ENCODE measurements around the gene NR6A1.

The NR6A1 gene

DNA sequence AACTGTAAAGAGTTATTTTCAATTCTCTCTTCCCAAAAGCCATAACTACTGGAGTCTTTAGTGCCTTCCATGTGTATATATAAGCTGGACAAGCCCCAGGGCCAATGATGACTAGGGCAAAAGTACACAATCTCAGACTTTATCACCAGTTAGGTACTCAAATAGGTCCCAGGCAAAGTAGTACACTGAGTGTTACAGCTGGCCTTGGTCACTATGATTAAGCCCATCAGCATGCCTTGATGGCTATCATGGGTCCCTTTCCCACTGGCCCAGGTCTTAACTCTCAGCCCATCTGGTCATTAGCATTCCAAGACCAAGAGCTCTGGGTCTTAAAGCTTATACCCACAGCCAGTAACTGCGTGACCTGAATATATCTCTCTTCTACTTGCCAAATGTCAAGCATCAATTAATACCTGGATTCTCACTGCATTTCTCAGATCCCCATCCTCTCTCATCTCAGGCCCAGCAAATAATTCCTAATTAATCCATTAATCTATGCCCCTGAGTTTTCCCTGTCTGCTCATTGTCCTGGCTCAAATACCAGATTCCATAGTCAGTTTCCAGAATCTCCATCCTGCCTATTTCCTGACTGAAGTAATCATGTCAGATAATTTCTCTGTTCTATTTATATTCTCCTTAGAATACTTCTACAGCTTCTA lies 62.3 kb downstream of the NR6A1 start:
- POLR2A ChIA-PET, result interaction anchor here (1.2 kb wide), 1 partner anchor 26 kb away, joined by 3 read pairs; no protein-coding TSS in a partner anchor
- Histone ChIP-seq H3K9me3 (ENCODE audit: control insufficient read depth, insufficient read depth, low read depth, low read length) (no peaks in the 10 kb centered on the region), H3K4me3 (ENCODE audit: low read depth, low read length) (no peak overlapping the region), H3K4me1 (ENCODE audit: control insufficient read depth, insufficient read depth, low read length) (no peaks in the 10 kb centered on the region), H3K27ac (ENCODE audit: extremely low read depth, low read depth, low read length) (no peak overlapping the region), H3K36me3 (ENCODE audit: control insufficient read depth in 2 of 2, insufficient read depth in 1 of 2, low read length in 2 of 2) (no peaks in the 10 kb centered on the region)
- CTCF ChIA-PET, result interaction anchor here (0.5 to 14.5 kb wide), 6 partner anchors 56 to 289 kb away, joined by 3 to 236 read pairs (median 4); no protein-coding TSS in a partner anchor
- no peak for TF ChIP-seq ZFP3 (tag by site-specific recombination; IDR thresholded peaks at IDR 0.05; ENCODE audit: low read depth)
- TF ChIP-seq ZXDB (tag by site-specific recombination; IDR thresholded peaks at IDR 0.05), result no peak
- TF ChIP-seq PRDM1 (tag by site-specific recombination; IDR thresholded peaks at IDR 0.05), result no peak

DNA sequence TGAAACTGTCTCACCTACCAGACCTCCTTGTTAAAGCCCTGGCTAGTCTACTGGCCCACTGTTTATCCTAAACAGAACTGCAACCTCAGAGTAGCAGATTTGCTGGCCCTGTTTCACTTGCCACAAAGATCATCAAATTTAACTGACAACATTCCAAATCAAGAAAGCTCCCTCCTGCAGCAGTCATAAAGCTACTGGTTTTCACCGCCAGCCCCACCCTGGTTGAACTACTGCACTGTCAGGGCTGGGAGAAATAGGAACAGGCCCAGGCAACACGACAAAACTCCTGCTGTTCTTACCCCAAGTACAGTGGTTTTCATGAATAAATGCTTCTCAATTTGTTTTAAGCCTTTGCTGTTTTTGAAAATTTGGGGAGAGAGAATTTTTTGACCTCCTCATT lies 63.0 kb downstream of the NR6A1 start:
- POLR2A ChIA-PET, result interaction anchor here (1.2 kb wide), 1 partner anchor 26 kb away, joined by 3 read pairs; no protein-coding TSS in a partner anchor

DNA sequence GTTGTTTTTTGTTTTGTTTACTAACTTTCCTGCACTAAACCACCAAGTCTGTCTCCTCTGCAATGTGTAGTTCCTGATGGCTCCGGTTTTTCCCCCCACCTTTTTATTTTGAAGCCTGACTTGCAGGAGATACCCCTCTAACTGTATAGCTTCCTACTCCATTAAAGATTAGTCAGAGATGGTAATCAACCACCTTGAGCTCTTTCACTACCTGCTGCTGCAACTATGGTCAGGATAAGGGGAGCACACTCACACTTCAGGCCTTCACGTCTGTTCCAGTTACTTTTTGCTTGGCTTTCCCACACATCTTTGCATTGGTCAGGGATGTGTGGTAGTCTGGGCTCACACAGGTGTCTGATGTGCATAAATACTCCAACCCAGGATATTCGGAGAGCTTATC lies 63.4 kb downstream of the NR6A1 start:
- CTCF ChIA-PET, result interaction anchor here (0.6 to 14.5 kb wide), 5 partner anchors 10 to 156 kb away, joined by 4 to 236 read pairs (median 5); no protein-coding TSS in a partner anchor
- no peaks in the 10 kb centered on the region for H3K4me1 ChIP-seq (ENCODE audit: control insufficient read depth, insufficient read depth, low read length)
- no peak overlapping the region for H3K4me3 ChIP-seq (ENCODE audit: low read depth, low read length)
- H3K27ac ChIP-seq (ENCODE audit: extremely low read depth, low read depth, low read length), result no peak overlapping the region
- TF ChIP-seq, protein P1, sequence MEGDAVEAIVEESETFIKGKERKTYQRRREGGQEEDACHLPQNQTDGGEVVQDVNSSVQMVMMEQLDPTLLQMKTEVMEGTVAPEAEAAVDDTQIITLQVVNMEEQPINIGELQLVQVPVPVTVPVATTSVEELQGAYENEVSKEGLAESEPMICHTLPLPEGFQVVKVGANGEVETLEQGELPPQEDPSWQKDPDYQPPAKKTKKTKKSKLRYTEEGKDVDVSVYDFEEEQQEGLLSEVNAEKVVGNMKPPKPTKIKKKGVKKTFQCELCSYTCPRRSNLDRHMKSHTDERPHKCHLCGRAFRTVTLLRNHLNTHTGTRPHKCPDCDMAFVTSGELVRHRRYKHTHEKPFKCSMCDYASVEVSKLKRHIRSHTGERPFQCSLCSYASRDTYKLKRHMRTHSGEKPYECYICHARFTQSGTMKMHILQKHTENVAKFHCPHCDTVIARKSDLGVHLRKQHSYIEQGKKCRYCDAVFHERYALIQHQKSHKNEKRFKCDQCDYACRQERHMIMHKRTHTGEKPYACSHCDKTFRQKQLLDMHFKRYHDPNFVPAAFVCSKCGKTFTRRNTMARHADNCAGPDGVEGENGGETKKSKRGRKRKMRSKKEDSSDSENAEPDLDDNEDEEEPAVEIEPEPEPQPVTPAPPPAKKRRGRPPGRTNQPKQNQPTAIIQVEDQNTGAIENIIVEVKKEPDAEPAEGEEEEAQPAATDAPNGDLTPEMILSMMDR (tag by site-specific recombination; IDR thresholded peaks at IDR 0.05), result no peak
- TF ChIP-seq ZNF596 (tag by site-specific recombination; IDR thresholded peaks at IDR 0.05) (no peak), MZF1 (tag by site-specific recombination; IDR thresholded peaks at IDR 0.05; ENCODE audit: borderline replicate concordance) (no peak)
- POLR2A ChIA-PET, result interaction anchor here (1.2 kb wide), 1 partner anchor 27 kb away, joined by 3 read pairs; no protein-coding TSS in a partner anchor
- H3K9me3 ChIP-seq (ENCODE audit: control insufficient read depth, insufficient read depth, low read depth, low read length), result no peaks in the 10 kb centered on the region
- H3K36me3 ChIP-seq (ENCODE audit: control insufficient read depth in 2 of 2, insufficient read depth in 1 of 2, low read length in 2 of 2), result no peaks in the 10 kb centered on the region

More for the DNA sequence above, 63.0 kb downstream of the NR6A1 start:
- Histone ChIP-seq H3K27ac (ENCODE audit: extremely low read depth, low read depth, low read length) (no peak overlapping the region), H3K36me3 (ENCODE audit: control insufficient read depth in 2 of 2, insufficient read depth in 1 of 2, low read length in 2 of 2) (no peaks in the 10 kb centered on the region), H3K9me3 (ENCODE audit: control insufficient read depth, insufficient read depth, low read depth, low read length) (no peaks in the 10 kb centered on the region), H3K4me1 (ENCODE audit: control insufficient read depth, insufficient read depth, low read length) (no peaks in the 10 kb centered on the region), H3K4me3 (ENCODE audit: low read depth, low read length) (no peak overlapping the region)
- CTCF ChIA-PET, result interaction anchor here (0.5 to 14.5 kb wide), 7 partner anchors 10 to 289 kb away, joined by 3 to 236 read pairs (median 4); no protein-coding TSS in a partner anchor
- no peak for TF ChIP-seq ZNF366 (tag by site-specific recombination; conservative IDR thresholded peaks at IDR 0.05)
- TF ChIP-seq, protein P2, sequence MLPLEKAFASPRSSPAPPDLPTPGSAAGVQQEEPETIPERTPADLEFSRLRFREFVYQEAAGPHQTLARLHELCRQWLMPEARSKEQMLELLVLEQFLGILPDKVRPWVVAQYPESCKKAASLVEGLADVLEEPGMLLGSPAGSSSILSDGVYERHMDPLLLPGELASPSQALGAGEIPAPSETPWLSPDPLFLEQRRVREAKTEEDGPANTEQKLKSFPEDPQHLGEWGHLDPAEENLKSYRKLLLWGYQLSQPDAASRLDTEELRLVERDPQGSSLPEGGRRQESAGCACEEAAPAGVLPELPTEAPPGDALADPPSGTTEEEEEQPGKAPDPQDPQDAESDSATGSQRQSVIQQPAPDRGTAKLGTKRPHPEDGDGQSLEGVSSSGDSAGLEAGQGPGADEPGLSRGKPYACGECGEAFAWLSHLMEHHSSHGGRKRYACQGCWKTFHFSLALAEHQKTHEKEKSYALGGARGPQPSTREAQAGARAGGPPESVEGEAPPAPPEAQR (tag by site-specific recombination; IDR thresholded peaks at IDR 0.05), result no peak
- no peak for TF ChIP-seq ZNF302 (tag by site-specific recombination; IDR thresholded peaks at IDR 0.05; ENCODE audit: low read depth)
- TF ChIP-seq BCL11B (tag by site-specific recombination; IDR thresholded peaks at IDR 0.05; ENCODE audit: low read depth), result no peak
- no peak for TF ChIP-seq ZNF266 (tag by site-specific recombination; IDR thresholded peaks at IDR 0.05; ENCODE audit: low read depth)
- no peak for TF ChIP-seq SCRT2 (tag by site-specific recombination; IDR thresholded peaks at IDR 0.05)
- no peak for TF ChIP-seq KLF8 (tag by site-specific recombination; IDR thresholded peaks at IDR 0.05)
- no peak for TF ChIP-seq ZNF155 (tag by site-specific recombination; IDR thresholded peaks at IDR 0.05)
- TF ChIP-seq, protein P3, sequence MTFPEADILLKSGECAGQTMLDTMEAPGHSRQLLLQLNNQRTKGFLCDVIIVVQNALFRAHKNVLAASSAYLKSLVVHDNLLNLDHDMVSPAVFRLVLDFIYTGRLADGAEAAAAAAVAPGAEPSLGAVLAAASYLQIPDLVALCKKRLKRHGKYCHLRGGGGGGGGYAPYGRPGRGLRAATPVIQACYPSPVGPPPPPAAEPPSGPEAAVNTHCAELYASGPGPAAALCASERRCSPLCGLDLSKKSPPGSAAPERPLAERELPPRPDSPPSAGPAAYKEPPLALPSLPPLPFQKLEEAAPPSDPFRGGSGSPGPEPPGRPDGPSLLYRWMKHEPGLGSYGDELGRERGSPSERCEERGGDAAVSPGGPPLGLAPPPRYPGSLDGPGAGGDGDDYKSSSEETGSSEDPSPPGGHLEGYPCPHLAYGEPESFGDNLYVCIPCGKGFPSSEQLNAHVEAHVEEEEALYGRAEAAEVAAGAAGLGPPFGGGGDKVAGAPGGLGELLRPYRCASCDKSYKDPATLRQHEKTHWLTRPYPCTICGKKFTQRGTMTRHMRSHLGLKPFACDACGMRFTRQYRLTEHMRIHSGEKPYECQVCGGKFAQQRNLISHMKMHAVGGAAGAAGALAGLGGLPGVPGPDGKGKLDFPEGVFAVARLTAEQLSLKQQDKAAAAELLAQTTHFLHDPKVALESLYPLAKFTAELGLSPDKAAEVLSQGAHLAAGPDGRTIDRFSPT (tag by site-specific recombination; IDR thresholded peaks at IDR 0.05), result no peak
- no peak for TF ChIP-seq SCRT1 (tag by site-specific recombination; IDR thresholded peaks at IDR 0.05; ENCODE audit: borderline replicate concordance)
- no peak for TF ChIP-seq ZNF626 (tag by site-specific recombination; IDR thresholded peaks at IDR 0.05)
- no peak for TF ChIP-seq ZNF292 (tag by site-specific recombination; IDR thresholded peaks at IDR 0.05; ENCODE audit: borderline replicate concordance, low read depth)
- TF ChIP-seq ZNF157 (tag by site-specific recombination; IDR thresholded peaks at IDR 0.05), result no peak
- TF ChIP-seq ZNF792 (tag by site-specific recombination; IDR thresholded peaks at IDR 0.05), result no peak
- TF ChIP-seq, protein P4, sequence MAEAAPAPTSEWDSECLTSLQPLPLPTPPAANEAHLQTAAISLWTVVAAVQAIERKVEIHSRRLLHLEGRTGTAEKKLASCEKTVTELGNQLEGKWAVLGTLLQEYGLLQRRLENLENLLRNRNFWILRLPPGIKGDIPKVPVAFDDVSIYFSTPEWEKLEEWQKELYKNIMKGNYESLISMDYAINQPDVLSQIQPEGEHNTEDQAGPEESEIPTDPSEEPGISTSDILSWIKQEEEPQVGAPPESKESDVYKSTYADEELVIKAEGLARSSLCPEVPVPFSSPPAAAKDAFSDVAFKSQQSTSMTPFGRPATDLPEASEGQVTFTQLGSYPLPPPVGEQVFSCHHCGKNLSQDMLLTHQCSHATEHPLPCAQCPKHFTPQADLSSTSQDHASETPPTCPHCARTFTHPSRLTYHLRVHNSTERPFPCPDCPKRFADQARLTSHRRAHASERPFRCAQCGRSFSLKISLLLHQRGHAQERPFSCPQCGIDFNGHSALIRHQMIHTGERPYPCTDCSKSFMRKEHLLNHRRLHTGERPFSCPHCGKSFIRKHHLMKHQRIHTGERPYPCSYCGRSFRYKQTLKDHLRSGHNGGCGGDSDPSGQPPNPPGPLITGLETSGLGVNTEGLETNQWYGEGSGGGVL (tag by site-specific recombination; IDR thresholded peaks at IDR 0.05), result no peak
- no peak for TF ChIP-seq ZNF146 (tag by site-specific recombination; IDR thresholded peaks at IDR 0.05)
- no peak for TF ChIP-seq ZNF544 (tag by site-specific recombination; IDR thresholded peaks at IDR 0.05)

Measured in HEK293 (cell line).